Upper lobe of right lung (tissue), 1 donor: ENCODE measurements around the gene ZNF813. TPM values are rescaled to one million over a fixed set of nuclear protein-coding genes. Genes with fewer than 3 reads are reported as not detected.
A peak's percentile ranks its signal among the peaks of the same experiment; 100 is the strongest.
"Not testable (repeated sequence)": the region's sequence is repeated elsewhere in the genome, so short reads cannot be mapped to it uniquely, and the experiment has no call there.

Experiments
- ATAC-seq: fragments of 200-7000 bp; cut with Tn5 transposase; one replicate; pipeline ENCODE4 v1.9.1; 2020; ENCODE audit warnings: mild to moderate bottlenecking, moderate library complexity
- DNase-seq: peaks from one replicate; pipeline ENCODE4 v3.0.0-alpha.2; 2020
- H3K27ac ChIP-seq: fragments of 200-600 bp; one replicate; pipeline ENCODE4 v1.8.0; 2022
- H3K27me3 ChIP-seq: fragments of 200-600 bp; one replicate; pipeline ENCODE4 v1.8.0; 2022; ENCODE audit warnings: mild to moderate bottlenecking
- H3K36me3 ChIP-seq: fragments of 200-600 bp; one replicate; pipeline ENCODE4 v1.8.0; 2022
- H3K4me1 ChIP-seq: fragments of 200-600 bp; one replicate; pipeline ENCODE4 v1.8.0; 2022
- H3K4me3 ChIP-seq: fragments of 200-600 bp; one replicate; pipeline ENCODE4 v1.8.0; 2022; ENCODE audit warnings: mild to moderate bottlenecking
- H3K9me3 ChIP-seq: fragments of 200-600 bp; one replicate; pipeline ENCODE4 v1.8.0; 2022
- intact Hi-C: fragments of 100-400 bp; cut with DNase I; formaldehyde crosslinking; loops from one replicate; pipeline ENCODE4 v1.11.0; 2022
- long read RNA-seq: library from polyadenylated mRNA; unstranded; transcript quantifications from one replicate; pipeline ENCODE4 v2.0.0, GENCODE V29; 2021
- total RNA-seq: library from RNA; stranded (reverse); fragmentation: NEBNext Ultra II Directional; extraction: Animal tissue kit (Norgen Biotek cat#: 25700); gene quantifications from one replicate; pipeline ENCODE4 v1.2.1, GENCODE V29; 2021
- TF ChIP-seq, protein P1 (sequence below): fragments of 200-600 bp; IDR thresholded peaks from one replicate; pipeline ENCODE4 v1.8.0; 2022; ENCODE audit warnings: antibody characterized with exemption
- donor health status: DM: no; HTN: yes; CAD: no; lungs with severe emphysema.

The ZNF813 gene
- 4.6 TPM for total RNA-seq
- long read RNA-seq, full-length matches to known transcripts: 6 of 9 reads
- long read RNA-seq, partial matches to known transcripts: 0 of 9 reads
- long read RNA-seq, other reads (novel, unspliced or antisense): 3 of 9 reads

GRCh38 chr19:53467485-53468262 is at the start of gene ZNF813:
ZNF813 (plus strand) TSS chr19:53467733; CDS start chr19:53483823, 16,090 bp downstream.
- Histone ChIP-seq H3K9me3 (no peaks in the 10 kb centered on the region), H3K27me3 (no peaks in the 10 kb centered on the region), H3K36me3 (no peaks in the 10 kb centered on the region), H3K4me3 (peak within 1 kb of the TSS; percentile 76), H3K4me1 (peaks cover 8% of the 10 kb centered on the region), H3K27ac (peak within 1 kb of the TSS; percentile 85)
- peak; percentile 100 for ATAC-seq
- intact Hi-C loops: no loop called here
- DNase-seq: peak; percentile 98
- TF ChIP-seq, protein P1, sequence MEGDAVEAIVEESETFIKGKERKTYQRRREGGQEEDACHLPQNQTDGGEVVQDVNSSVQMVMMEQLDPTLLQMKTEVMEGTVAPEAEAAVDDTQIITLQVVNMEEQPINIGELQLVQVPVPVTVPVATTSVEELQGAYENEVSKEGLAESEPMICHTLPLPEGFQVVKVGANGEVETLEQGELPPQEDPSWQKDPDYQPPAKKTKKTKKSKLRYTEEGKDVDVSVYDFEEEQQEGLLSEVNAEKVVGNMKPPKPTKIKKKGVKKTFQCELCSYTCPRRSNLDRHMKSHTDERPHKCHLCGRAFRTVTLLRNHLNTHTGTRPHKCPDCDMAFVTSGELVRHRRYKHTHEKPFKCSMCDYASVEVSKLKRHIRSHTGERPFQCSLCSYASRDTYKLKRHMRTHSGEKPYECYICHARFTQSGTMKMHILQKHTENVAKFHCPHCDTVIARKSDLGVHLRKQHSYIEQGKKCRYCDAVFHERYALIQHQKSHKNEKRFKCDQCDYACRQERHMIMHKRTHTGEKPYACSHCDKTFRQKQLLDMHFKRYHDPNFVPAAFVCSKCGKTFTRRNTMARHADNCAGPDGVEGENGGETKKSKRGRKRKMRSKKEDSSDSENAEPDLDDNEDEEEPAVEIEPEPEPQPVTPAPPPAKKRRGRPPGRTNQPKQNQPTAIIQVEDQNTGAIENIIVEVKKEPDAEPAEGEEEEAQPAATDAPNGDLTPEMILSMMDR: no peak

DNA sequence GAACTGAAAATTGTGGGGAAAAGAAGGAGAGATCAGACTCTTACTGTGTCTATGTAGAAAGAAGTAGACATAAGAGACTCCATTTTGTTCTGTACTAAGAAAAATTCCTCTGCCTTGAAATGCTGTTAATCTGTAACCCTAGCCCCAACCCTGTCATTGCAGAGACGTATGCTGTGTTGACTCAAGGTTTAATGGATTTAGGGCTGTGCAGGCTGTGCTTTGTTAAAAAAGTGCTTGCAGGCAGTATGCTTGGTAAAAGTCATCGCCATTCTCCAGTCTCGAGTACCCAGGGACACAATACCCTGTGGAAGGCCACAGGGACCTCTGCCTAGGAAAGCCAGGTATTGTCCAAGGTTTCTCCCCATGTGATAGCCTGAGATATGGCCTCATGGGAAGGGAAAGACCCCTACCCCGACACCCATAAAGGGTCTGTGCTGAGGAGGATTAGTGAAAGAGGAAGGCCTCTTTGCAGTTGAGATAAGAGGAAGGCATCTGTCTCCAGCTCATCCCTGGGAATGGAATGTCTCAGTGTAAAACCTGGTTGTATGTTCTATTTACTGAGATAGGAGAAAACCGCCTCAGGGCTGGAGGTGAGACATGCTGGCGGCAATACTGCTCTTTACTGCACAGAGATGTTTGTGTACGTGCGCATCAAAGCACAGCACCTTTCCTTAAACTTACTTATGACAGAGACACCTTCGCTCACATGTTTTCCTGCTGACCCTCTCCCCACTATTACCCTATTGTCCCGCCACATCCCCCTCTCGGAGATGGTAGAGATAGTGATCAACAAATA is 46.8 kb upstream of the ZNF813 start:
- H3K27ac ChIP-seq, H3K4me3 ChIP-seq, intact Hi-C loops, H3K27me3 ChIP-seq, H3K36me3 ChIP-seq, H3K9me3 ChIP-seq, H3K4me1 ChIP-seq, ATAC-seq, DNase-seq: not testable (repeated sequence)

DNA sequence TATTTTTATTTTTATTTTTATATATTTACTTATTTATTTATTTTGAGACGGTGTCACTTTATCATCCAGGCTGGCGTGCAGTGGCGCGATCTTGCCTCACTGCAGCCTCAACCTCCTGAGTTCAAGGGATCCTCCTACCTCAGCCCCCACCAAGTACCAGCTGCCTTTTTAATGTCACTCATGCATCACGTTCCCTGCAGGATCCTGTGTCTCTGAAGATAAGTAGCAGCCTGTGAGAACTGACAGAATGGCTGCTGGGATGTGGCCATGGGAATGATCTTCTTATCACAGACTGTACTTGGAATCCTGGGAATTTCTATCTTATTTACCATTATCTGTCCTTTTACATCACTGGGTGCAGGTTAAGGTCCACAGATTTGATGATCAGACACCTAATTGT is 45.0 kb upstream of the ZNF813 start:
- Histone ChIP-seq H3K9me3 (no peaks in the 10 kb centered on the region), H3K36me3 (no peaks in the 10 kb centered on the region), H3K4me1 (peaks cover 5% of the 10 kb centered on the region), H3K4me3 (no peak overlapping the region), H3K27ac (no peak overlapping the region), H3K27me3 (no peaks in the 10 kb centered on the region)
- DNase-seq: no peak
- no peak for ATAC-seq
- intact Hi-C loops: no loop called here
- TF ChIP-seq, protein P1: no peak

DNA sequence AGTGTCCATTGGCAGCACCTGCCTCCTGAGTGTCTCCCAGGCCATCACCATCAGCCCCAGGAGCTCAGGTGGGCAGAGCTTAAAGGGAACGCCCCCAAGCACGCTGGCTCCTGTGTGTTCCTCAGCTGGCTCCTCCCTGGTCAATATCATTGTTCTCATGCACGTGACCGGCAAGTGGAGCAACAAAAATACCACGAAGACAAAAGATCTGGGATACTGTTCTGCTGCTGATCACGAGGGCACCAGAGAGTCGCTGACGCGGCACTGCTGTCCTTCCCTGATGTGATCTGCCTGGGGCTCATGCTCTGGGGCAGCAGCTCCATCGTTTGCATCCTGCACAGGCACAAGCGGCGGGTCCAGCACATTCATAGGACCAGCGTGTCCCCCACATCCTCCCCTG is 44.5 kb upstream of the ZNF813 start:
- intact Hi-C loops, H3K27ac ChIP-seq, H3K4me1 ChIP-seq, H3K36me3 ChIP-seq, H3K9me3 ChIP-seq, H3K4me3 ChIP-seq, H3K27me3 ChIP-seq, DNase-seq: not testable (repeated sequence)
- peak; percentile 45 for ATAC-seq

GRCh38 chr19:53423680-53424079 is 43.9 kb upstream of the ZNF813 start:
- not testable (repeated sequence) for DNase-seq
- ATAC-seq: peak; percentile 63

GRCh38 chr19:53424968-53425597 is 42.5 kb upstream of the ZNF813 start:
- Histone ChIP-seq H3K4me1 (peaks cover 5% of the 10 kb centered on the region), H3K36me3 (no peaks in the 10 kb centered on the region), H3K9me3 (no peaks in the 10 kb centered on the region), H3K27me3 (no peaks in the 10 kb centered on the region), H3K27ac (no peak overlapping the region), H3K4me3 (no peak overlapping the region)
- ATAC-seq (peak; percentile 98), DNase-seq (peak; percentile 76)
- intact Hi-C loops: no loop called here
- TF ChIP-seq, protein P1: peak; percentile 89

More at GRCh38 chr19:53423680-53424079, 43.9 kb upstream of the ZNF813 start:
- H3K4me1 ChIP-seq, H3K27ac ChIP-seq, H3K36me3 ChIP-seq, H3K4me3 ChIP-seq, H3K27me3 ChIP-seq, H3K9me3 ChIP-seq, intact Hi-C loops: not testable (repeated sequence)
- TF ChIP-seq, protein P1: peak; percentile 14
